Transverse colon (tissue), 4 donors: ENCODE measurements around the gene PHACTR4. TPM values are rescaled to one million over a fixed set of nuclear protein-coding genes. Genes with fewer than 3 reads are reported as not detected.
"Not testable (repeated sequence)": the region's sequence is repeated elsewhere in the genome, so short reads cannot be mapped to it uniquely, and the experiment has no call there.

Experiments
- DNase-seq: peaks from one replicate; pipeline ENCODE4 v3.0.0-alpha.2; 2019
- H3K27ac ChIP-seq, 4 donors: fragments of 200-600 bp; sonication (generic); 2 replicates each; pipeline ENCODE4 v1.5.1; 2016 to 2018; ENCODE audit warnings: inconsistent platforms in 4 of 4
- H3K27me3 ChIP-seq: fragments of 200-600 bp; sonication (generic); 2 replicates; pipeline ENCODE4 v1.5.1; 2017; ENCODE audit warnings: inconsistent platforms
- H3K36me3 ChIP-seq, 4 donors: fragments of 200-600 bp; sonication (generic); 2 replicates each; pipeline ENCODE4 v1.5.1; 2017 to 2019; ENCODE audit warnings: inconsistent platforms in 4 of 4
- H3K4me1 ChIP-seq, 4 donors: fragments of 200-600 bp; sonication (generic); 2 replicates each; pipeline ENCODE4 v1.5.1; 2017 to 2020; ENCODE audit warnings: inconsistent platforms in 4 of 4
- H3K4me3 ChIP-seq, 4 donors: fragments of 200-600 bp; sonication (generic); 1 replicate in 1 of 4; 2 replicates in 3 of 4; pipeline versions ENCODE4 v1.5.1 to v1.6.1; 2017 to 2019; ENCODE audit warnings: inconsistent platforms in 4 of 4
- H3K9me3 ChIP-seq, 2 donors: fragments of 200-600 bp; sonication (generic); 2 replicates each; pipeline ENCODE4 v1.5.1; 2017 to 2019; ENCODE audit warnings: inconsistent platforms in 2 of 2
- EP300 ChIP-seq: sonication (generic); formaldehyde crosslinking; IDR thresholded peaks from one replicate; pipeline ENCODE4 v1.6.1; 2017; ENCODE audit warnings: antibody characterized with exemption, low read depth
- POLR2A ChIP-seq: fragments of 450-650 bp; IDR thresholded peaks from one replicate; pipeline ENCODE4 v1.6.1; 2016; ENCODE audit warnings: antibody characterized with exemption, mild to moderate bottlenecking, moderate library complexity
- POLR2AphosphoS5 ChIP-seq, 3 donors: sonication (generic); formaldehyde crosslinking; IDR thresholded peaks; one replicate each; pipeline ENCODE4 v1.6.1; 2016; ENCODE audit warnings: antibody characterized with exemption in 3 of 3
- WGBS, 2 donors: methylation state at CpG; one replicate each; pipeline ENCODE4 v1.1.5; 2018; ENCODE audit warnings: low coverage in 1 of 2; 5-methylcytosine and 5-hydroxymethylcytosine counted together
- in situ Hi-C, 4 donors: fragments of 200-750 bp; cut with MboI; loops; one replicate each; pipeline versions ENCODE4 v1.15.0 to v1.15.1; 2017; ENCODE audit warnings: low sequenced_read_pairs in 3 of 4, low pct_ligation_motif_present in 1 of 4, low pct_unique_long_range_greater_than_20kb in 1 of 4
- intact Hi-C: fragments of 100-400 bp; cut with DNase I; formaldehyde crosslinking; loops from one replicate; pipeline ENCODE4 v1.15.1; 2023; ENCODE audit warnings: low total_unique reads
- total RNA-seq, 4 donors: library from RNA; depleted of rRNA; stranded (reverse); fragments of >200 nt; gene quantifications; one replicate each; pipeline ENCODE4 v1.1.0, GENCODE V29; 2016
- TF ChIP-seq, protein P1 (sequence below), 5 experiments: fragments of 200-600 bp in 3 of 5; fragments of 450-650 bp in 2 of 5; sonication (generic) in 3 of 5; IDR thresholded peaks; 1 replicate in 2 of 5; 2 replicates in 3 of 5; pipeline ENCODE4 v1.5.1; 2016 to 2017; ENCODE audit warnings: antibody characterized with exemption in 5 of 5, inconsistent platforms in 3 of 5, mild to moderate bottlenecking in 2 of 5, moderate library complexity in 1 of 5

Gene PHACTR4
- total RNA-seq, 4 donors from 2014 or later: 31.4 to 51.1 (median 41.6) TPM

DNA sequence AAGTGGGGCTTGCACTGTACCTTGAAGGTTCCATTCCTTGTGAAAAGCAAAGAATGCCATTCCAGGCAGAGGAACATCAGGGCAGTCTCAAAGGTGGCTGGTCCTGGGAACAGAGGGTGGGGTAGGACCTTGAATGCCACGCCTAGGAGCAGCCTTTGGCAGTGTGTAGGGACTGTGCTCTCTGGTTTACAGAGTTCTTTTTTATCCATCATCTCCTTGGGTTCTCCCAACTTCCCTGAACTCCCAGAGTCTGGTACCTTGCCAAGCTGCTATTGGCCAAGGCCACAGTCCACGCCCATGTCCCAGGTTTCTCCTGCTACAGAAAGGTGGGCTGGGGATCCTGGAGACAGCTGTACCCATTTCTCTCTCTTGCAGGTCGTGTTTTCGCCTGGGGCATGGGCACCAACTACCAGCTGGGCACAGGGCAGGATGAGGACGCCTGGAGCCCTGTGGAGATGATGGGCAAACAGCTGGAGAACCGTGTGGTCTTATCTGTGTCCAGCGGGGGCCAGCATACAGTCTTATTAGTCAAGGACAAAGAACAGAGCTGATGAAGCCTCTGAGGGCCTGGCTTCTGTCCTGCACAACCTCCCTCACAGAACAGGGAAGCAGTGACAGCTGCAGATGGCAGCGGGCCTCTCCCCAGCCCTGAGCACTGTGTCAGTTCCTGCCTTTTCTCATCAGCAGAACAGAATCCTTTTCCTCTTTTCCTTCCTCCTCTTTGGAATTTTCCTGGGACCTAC lies 168.1 kb downstream of the PHACTR4 start:
- intact Hi-C loops (no loop called here), in situ Hi-C loops (no loop called here)
- H3K4me1 ChIP-seq: peaks cover 0 to 9% (median 4%) of the 10 kb centered on the region in 4 donors
- no peaks in the 10 kb centered on the region for H3K9me3 ChIP-seq
- H3K4me3 ChIP-seq: no peak overlapping the region
- no peak for TF ChIP-seq EP300
- TF ChIP-seq, protein P1, sequence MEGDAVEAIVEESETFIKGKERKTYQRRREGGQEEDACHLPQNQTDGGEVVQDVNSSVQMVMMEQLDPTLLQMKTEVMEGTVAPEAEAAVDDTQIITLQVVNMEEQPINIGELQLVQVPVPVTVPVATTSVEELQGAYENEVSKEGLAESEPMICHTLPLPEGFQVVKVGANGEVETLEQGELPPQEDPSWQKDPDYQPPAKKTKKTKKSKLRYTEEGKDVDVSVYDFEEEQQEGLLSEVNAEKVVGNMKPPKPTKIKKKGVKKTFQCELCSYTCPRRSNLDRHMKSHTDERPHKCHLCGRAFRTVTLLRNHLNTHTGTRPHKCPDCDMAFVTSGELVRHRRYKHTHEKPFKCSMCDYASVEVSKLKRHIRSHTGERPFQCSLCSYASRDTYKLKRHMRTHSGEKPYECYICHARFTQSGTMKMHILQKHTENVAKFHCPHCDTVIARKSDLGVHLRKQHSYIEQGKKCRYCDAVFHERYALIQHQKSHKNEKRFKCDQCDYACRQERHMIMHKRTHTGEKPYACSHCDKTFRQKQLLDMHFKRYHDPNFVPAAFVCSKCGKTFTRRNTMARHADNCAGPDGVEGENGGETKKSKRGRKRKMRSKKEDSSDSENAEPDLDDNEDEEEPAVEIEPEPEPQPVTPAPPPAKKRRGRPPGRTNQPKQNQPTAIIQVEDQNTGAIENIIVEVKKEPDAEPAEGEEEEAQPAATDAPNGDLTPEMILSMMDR (IDR thresholded peaks at IDR 0.05): no peak
- no peak for TF ChIP-seq POLR2AphosphoS5 (IDR thresholded peaks at IDR 0.05)
- TF ChIP-seq POLR2A: no peak
- no peaks in the 10 kb centered on the region for H3K27me3 ChIP-seq
- WGBS, 2 donors: 72% methylated on average over 8 of the region's 8 CpGs; no CpG with 5 or more reads in 1 of the 2 donors
- no peak overlapping the region for H3K27ac ChIP-seq
- H3K36me3 ChIP-seq: no peaks in the 10 kb centered on the region
- DNase-seq: no peak

DNA sequence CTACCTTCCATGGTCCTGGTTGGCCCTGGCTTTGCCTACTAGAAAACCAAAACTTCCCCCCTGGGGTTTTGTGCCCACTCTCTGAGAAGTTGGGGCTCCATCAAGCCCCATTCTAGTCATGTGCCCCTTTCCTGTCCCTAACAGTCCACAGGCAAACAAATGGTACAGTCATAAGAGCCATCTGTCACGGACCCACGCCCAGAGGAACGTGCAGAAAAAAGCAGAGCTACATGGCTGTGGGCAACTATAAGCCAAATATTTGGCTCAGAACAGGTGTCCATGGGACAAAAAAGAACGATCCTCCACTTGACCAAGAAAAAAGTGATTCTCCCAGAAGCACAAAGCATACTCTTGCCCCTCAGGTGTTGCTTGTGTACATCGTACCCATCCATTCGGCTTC lies 168.7 kb downstream of the PHACTR4 start:
- DNase-seq: no peak
- no peak for TF ChIP-seq POLR2AphosphoS5 (IDR thresholded peaks at IDR 0.05)
- TF ChIP-seq, protein P1 (IDR thresholded peaks at IDR 0.05): no peak
- no peak for TF ChIP-seq EP300
- TF ChIP-seq POLR2A: no peak
- H3K27me3 ChIP-seq: no peaks in the 10 kb centered on the region
- H3K4me1 ChIP-seq: peaks cover 0 to 9% (median 4%) of the 10 kb centered on the region in 4 donors
- H3K9me3 ChIP-seq: no peaks in the 10 kb centered on the region
- 75 to 100% methylated on average over 2 to 6 of the region's 6 CpGs for WGBS, 2 donors
- no peak overlapping the region for H3K4me3 ChIP-seq
- H3K36me3 ChIP-seq: no peaks in the 10 kb centered on the region
- H3K27ac ChIP-seq: no peak overlapping the region
- in situ Hi-C loops: no loop called here
- intact Hi-C loops: no loop called here

DNA sequence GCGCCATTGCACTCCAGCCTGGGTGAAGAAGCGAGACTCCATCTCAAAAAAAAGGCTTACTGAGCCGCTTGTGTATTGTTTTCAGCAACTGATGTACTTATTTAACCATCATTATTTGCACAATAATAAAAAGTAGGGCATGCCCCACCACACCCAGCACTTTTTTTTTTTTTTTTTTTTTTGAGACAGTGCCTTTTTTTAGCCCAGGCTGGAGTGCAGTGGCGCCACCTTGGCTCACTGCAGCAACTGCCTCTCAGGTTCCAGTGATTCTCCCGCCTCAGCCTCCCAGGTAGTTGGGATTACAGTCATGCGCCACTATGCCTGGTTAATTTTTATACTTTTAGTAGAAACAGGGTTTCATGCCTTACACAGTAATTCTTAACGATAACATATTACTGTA lies 171.1 kb downstream of the PHACTR4 start:
- H3K27me3 ChIP-seq: no peaks in the 10 kb centered on the region
- no peak for DNase-seq
- 61 to 75% methylated on average over 4 to 7 of the region's 7 CpGs for WGBS, 2 donors
- no peaks in the 10 kb centered on the region for H3K9me3 ChIP-seq
- peaks cover 0 to 9% (median 4%) of the 10 kb centered on the region in 4 donors for H3K4me1 ChIP-seq
- H3K27ac ChIP-seq: no peak overlapping the region
- intact Hi-C loops (no loop called here), in situ Hi-C loops (no loop called here)
- TF ChIP-seq POLR2A (no peak), EP300 (no peak), POLR2AphosphoS5 (IDR thresholded peaks at IDR 0.05) (no peak)
- TF ChIP-seq, protein P1 (IDR thresholded peaks at IDR 0.05): peak in 1 of 5 experiments; percentile 6
- no peaks in the 10 kb centered on the region for H3K36me3 ChIP-seq
- no peak overlapping the region for H3K4me3 ChIP-seq

DNA sequence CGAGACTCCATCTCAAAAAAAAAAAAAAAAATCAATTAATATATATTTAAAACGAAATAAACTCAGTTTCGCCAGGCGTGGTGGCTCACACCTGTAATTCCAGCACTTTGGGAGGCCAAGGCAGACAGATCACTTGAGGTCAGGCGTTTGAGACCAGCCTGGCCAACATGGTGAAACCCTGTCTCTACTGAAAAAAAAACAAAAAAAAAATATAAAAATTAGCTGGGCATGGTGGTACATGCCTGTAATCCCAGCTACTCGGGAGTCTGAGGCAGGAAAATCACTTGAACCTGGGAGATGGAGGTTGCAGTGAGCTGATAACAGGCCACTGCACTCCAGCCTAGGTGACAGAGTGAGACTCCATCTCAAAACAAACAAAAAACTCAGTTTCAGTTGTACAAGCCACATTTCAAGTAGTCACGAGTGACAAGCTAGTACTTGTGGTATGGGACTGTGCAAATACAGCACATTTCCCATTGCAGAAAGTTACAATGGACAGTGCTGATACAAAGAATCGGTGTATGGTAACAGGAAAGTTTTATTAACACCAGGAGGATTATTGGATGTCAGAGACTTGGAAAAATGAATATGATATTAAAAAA lies 172.0 kb downstream of the PHACTR4 start:
- WGBS, 2 donors: 81 to 87% methylated on average over 7 to 8 of the region's 8 CpGs
- H3K36me3 ChIP-seq, H3K27ac ChIP-seq, H3K4me1 ChIP-seq, DNase-seq, in situ Hi-C loops, H3K27me3 ChIP-seq, H3K9me3 ChIP-seq, H3K4me3 ChIP-seq, intact Hi-C loops: not testable (repeated sequence)
